Measurements from ENCODE around the gene FAXDC2. TPM values are rescaled to one million over a fixed set of nuclear protein-coding genes. Genes with fewer than 3 reads are reported as not detected.
A peak's percentile ranks its signal among the peaks of the same experiment; 100 is the strongest.

The FAXDC2 gene
- total RNA-seq, 2 experiments from 2014 or later = 0.10 to 0.13 TPM

DNA sequence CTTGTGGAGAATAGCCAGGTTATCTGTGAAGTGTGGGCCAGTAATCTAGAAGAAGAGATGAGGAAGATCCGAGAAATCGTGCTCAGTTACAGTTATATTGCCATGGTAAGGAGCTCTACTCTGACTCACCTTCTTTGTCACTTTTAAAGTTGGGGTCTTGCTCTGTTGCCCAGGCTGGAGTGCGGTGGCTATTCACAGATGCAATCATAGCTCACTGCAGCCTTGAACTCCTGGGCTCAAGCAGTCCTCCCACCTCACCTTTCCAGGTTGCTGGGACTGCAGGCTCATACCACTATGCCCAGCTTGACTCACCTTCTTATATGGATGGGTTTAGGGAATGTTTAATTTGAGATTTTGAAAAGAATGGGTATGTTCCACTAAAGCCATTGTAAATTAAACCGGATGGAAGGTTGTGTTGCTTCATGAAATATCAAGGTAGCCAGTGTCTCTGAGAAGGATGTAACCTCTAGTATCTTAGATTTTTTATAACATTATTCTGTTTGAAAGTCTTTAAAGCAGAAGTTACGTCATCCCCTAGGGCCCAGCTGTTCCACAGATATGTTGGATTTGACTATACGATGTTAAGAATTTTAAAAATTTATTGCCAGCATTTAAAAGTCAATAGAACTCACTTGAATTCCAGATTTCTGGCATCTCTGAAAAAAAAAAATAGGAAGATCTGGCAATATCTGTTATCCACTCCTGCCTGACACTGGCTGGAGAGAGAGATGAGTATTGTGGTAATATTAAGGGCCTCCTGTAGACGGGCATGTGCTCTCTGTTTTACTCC, 13.1 kb upstream of the FAXDC2 start:
- peaks cover 87% of the 10 kb centered on the region for H3K36me3 ChIP-seq (ENCODE audit: insufficient read depth, low read length)
- peaks cover 28% of the 10 kb centered on the region for H4K20me1 ChIP-seq (ENCODE audit: insufficient read depth, low read length)
- intact Hi-C loops (cut with micrococcal nuclease; ENCODE audit: unreplicated experiment) = no loop called here
- H3K27ac ChIP-seq (ENCODE audit: low read depth, low read length, poor library complexity, severe bottlenecking) = no peak overlapping the region
- peaks cover 27% of the 10 kb centered on the region for H3K4me1 ChIP-seq (ENCODE audit: insufficient read depth, low read length, poor library complexity, severe bottlenecking)
- no peak overlapping the region for H2AFZ ChIP-seq (ENCODE audit: low read length)
- DNase-seq (ENCODE audit: low spot score) = no peak
- POLR2A ChIA-PET = interaction anchor here (0.5 to 1.9 kb wide), 4 partner anchors 13 to 674 kb away, joined by 3 to 11 read pairs (median 4); no protein-coding TSS in a partner anchor
- H3K9me2 ChIP-seq (ENCODE audit: insufficient read depth, low read length) = no peaks in the 10 kb centered on the region
- no peak overlapping the region; the same call in 1 of the 2 replicates for H3K4me2 ChIP-seq (ENCODE audit: low read length)
- no peak overlapping the region for H3K4me3 ChIP-seq (ENCODE audit: low read depth, low read length, poor library complexity, severe bottlenecking)
- CTCF ChIA-PET (ENCODE audit: unreplicated experiment) = no interaction called here
- BruUV-seq (replicated peaks) = no TSS peak
- H3K9me3 ChIP-seq (ENCODE audit: low read length) = no peaks in the 10 kb centered on the region; the same call in 1 of the 2 replicates
- H3K79me2 ChIP-seq (ENCODE audit: insufficient read depth, low read depth, low read length) = peaks cover 78% of the 10 kb centered on the region
- TF ChIP-seq EZH2phosphoT487 (IDR thresholded peaks at IDR 0.05; ENCODE audit: borderline replicate concordance, low read depth, low read length) = no peak
- TF ChIP-seq, protein P1, sequence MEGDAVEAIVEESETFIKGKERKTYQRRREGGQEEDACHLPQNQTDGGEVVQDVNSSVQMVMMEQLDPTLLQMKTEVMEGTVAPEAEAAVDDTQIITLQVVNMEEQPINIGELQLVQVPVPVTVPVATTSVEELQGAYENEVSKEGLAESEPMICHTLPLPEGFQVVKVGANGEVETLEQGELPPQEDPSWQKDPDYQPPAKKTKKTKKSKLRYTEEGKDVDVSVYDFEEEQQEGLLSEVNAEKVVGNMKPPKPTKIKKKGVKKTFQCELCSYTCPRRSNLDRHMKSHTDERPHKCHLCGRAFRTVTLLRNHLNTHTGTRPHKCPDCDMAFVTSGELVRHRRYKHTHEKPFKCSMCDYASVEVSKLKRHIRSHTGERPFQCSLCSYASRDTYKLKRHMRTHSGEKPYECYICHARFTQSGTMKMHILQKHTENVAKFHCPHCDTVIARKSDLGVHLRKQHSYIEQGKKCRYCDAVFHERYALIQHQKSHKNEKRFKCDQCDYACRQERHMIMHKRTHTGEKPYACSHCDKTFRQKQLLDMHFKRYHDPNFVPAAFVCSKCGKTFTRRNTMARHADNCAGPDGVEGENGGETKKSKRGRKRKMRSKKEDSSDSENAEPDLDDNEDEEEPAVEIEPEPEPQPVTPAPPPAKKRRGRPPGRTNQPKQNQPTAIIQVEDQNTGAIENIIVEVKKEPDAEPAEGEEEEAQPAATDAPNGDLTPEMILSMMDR (conservative IDR thresholded peaks at IDR 0.05; ENCODE audit: low read length) = no peak

- Histone ChIP-seq H3K9me2 (ENCODE audit: insufficient read depth, low read length) (no peaks in the 10 kb centered on the region), H3K9me3 (ENCODE audit: low read length) (no peaks in the 10 kb centered on the region; the same call in 1 of the 2 replicates), H3K36me3 (ENCODE audit: insufficient read depth, low read length) (peaks cover 81% of the 10 kb centered on the region), H3K4me3 (ENCODE audit: low read depth, low read length, poor library complexity, severe bottlenecking) (no peak overlapping the region), H3K27ac (ENCODE audit: low read depth, low read length, poor library complexity, severe bottlenecking) (no peak overlapping the region), H4K20me1 (ENCODE audit: insufficient read depth, low read length) (peaks cover 28% of the 10 kb centered on the region), H3K4me2 (ENCODE audit: low read length) (peak overlapping the region; percentile 39), H3K4me1 (ENCODE audit: insufficient read depth, low read length, poor library complexity, severe bottlenecking) (peaks cover 27% of the 10 kb centered on the region), H2AFZ (ENCODE audit: low read length) (no peak overlapping the region), H3K79me2 (ENCODE audit: insufficient read depth, low read depth, low read length) (peaks cover 78% of the 10 kb centered on the region)
- intact Hi-C loops (cut with micrococcal nuclease; ENCODE audit: unreplicated experiment) = no loop called here
- BruUV-seq (replicated peaks) = no TSS peak
- DNase-seq (ENCODE audit: low spot score) = no peak
- TF ChIP-seq, protein P1 (conservative IDR thresholded peaks at IDR 0.05; ENCODE audit: low read length) = no peak
- no peak for TF ChIP-seq EZH2phosphoT487 (IDR thresholded peaks at IDR 0.05; ENCODE audit: borderline replicate concordance, low read depth, low read length)
- ChIA-PET CTCF (ENCODE audit: unreplicated experiment) (no interaction called here), POLR2A (interaction anchor here (0.5 to 1.9 kb wide), 2 partner anchors 14 to 19 kb away, joined by 3 to 11 read pairs; no protein-coding TSS in a partner anchor)
Observed at GRCh38 chr5:154862766-154863165, 12.4 kb upstream of the FAXDC2 start.

DNA sequence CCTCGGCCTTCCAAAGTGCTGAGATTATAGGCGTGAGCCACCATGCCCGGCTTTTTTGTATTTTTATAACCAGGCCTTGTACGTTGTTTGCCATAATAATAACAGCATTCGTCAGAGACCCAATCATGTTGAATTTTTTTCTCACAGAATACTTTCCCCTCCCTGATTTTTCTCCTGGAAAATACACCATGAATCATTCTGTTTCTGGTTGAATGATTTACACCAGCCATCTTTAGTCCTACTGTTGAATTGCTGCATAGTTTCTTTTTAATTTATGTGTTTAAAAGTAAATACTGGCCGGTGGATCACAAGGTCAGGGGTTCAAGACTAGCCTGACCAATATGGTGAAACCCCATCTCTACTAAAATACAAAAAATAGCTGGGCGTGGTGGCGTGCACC, 11.5 kb upstream of the FAXDC2 start:
- Histone ChIP-seq H3K79me2 (ENCODE audit: insufficient read depth, low read depth, low read length) (peaks cover 78% of the 10 kb centered on the region), H3K27ac (ENCODE audit: low read depth, low read length, poor library complexity, severe bottlenecking) (no peak overlapping the region), H4K20me1 (ENCODE audit: insufficient read depth, low read length) (peaks cover 28% of the 10 kb centered on the region), H3K36me3 (ENCODE audit: insufficient read depth, low read length) (peaks cover 72% of the 10 kb centered on the region), H3K4me3 (ENCODE audit: low read depth, low read length, poor library complexity, severe bottlenecking) (no peak overlapping the region), H3K9me3 (ENCODE audit: low read length) (no peaks in the 10 kb centered on the region; the same call in 1 of the 2 replicates), H3K9me2 (ENCODE audit: insufficient read depth, low read length) (no peaks in the 10 kb centered on the region), H3K4me1 (ENCODE audit: insufficient read depth, low read length, poor library complexity, severe bottlenecking) (peaks cover 31% of the 10 kb centered on the region), H3K4me2 (ENCODE audit: low read length) (peak overlapping the region; percentile 39), H2AFZ (ENCODE audit: low read length) (no peak overlapping the region)
- BruUV-seq (replicated peaks) = no TSS peak
- intact Hi-C loops (cut with micrococcal nuclease; ENCODE audit: unreplicated experiment) = no loop called here
- ChIA-PET POLR2A (interaction anchor here (0.7 kb wide), 1 partner anchor 14 kb away, joined by 3 read pairs; no protein-coding TSS in a partner anchor), CTCF (ENCODE audit: unreplicated experiment) (no interaction called here)
- TF ChIP-seq, protein P1 (conservative IDR thresholded peaks at IDR 0.05; ENCODE audit: low read length) = no peak
- TF ChIP-seq EZH2phosphoT487 (IDR thresholded peaks at IDR 0.05; ENCODE audit: borderline replicate concordance, low read depth, low read length) = no peak
- DNase-seq (ENCODE audit: low spot score) = no peak

Data from OCI-LY7 (cell line).